ENCODE results near the gene RSL1D1.

- TF ChIP-seq TAF1 (IDR thresholded peaks at IDR 0.05; ENCODE audit: low read depth) (no peak), CTCF (IDR thresholded peaks at IDR 0.05; ENCODE audit: poor library complexity, severe bottlenecking) (no peak), REST (IDR thresholded peaks at IDR 0.05; ENCODE audit: borderline replicate concordance) (no peak), EZH2 (IDR thresholded peaks at IDR 0.05; ENCODE audit: borderline replicate concordance, insufficient read depth, low read length, poor library complexity, severe bottlenecking) (no peak), EP300 (conservative IDR thresholded peaks at IDR 0.05; ENCODE audit: poor library complexity, severe bottlenecking) (no peak), POLR2AphosphoS5 (IDR thresholded peaks at IDR 0.05) (no peak), MXI1 (conservative IDR thresholded peaks at IDR 0.05; ENCODE audit: poor library complexity, severe bottlenecking) (no peak), SMC3 (conservative IDR thresholded peaks at IDR 0.05; ENCODE audit: poor library complexity) (no peak)
Measured at GRCh38 chr16:11843206-11843605, 8.1 kb downstream of the RSL1D1 start.
